HS-5 (cell line): Measurements from ENCODE around the gene SPATA31C1.
"Not testable (repeated sequence)": the region's sequence is repeated elsewhere in the genome, so short reads cannot be mapped to it uniquely, and the experiment has no call there.

ENCODE experiments used
- DNase-seq: peaks from one replicate; pipeline ENCODE4 v3.0.0-alpha.2; 2012; ENCODE audit warnings: low read depth

Gene SPATA31C1

DNA sequence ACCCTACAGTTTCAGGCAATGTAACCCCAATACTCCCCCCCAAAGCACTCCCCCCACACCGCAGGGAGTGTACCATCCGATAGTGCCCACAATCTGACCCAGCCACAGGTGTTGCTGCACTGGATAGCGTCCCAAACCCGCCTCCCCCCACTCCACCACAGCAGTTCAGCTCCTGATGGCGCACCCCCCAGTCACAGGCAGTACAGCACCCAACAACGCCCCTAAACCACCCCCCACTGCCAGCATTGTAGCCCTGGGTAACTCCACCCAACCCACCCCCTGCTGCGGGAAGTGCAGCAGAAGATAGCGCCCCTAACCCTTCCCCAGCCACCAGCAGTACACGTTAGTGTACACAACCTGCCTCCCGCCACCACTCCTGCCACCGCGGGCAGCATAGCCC is 20.6 kb downstream of the SPATA31C1 start:
- not testable (repeated sequence) for DNase-seq

DNA sequence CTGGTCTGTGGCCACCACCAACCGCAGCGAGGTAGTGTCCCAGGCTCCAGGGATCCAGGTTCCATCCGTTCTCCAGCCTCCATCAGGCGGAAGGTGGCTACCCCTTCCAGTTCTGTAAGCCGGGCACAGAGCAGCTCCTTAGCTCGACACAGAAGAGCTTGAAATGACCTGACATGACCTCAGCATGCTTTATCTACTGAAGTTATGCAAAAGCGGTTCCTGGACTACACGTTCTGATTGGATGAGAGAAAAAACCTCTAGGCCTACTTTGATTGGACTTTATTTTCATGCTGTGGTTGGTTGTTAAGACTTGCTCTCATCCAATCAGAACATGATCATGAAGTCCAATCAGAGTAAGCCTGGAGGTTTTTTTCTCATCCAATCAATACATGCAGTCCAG is 21.3 kb downstream of the SPATA31C1 start:
- not testable (repeated sequence) for DNase-seq

DNA sequence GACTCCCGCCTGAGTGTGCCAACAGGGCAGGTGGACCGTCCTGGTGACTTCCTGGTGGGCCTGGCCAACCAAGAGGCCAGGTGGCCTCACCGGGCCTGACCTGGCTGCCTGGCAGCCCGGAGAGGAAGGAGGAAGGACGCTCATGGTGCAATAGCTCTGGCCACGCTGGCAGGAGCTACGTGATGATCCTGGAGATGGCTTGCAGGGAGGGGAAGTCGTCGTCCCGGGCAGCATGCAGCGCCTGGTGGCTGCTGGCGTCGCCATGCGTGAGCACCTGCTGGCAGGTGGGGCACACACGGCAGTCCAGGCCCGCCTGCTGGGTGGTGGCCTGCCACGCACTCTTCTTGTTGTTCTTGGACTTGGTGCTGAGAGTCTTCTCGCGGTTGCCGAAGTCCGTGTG is 26.3 kb downstream of the SPATA31C1 start:
- no peak for DNase-seq

DNA sequence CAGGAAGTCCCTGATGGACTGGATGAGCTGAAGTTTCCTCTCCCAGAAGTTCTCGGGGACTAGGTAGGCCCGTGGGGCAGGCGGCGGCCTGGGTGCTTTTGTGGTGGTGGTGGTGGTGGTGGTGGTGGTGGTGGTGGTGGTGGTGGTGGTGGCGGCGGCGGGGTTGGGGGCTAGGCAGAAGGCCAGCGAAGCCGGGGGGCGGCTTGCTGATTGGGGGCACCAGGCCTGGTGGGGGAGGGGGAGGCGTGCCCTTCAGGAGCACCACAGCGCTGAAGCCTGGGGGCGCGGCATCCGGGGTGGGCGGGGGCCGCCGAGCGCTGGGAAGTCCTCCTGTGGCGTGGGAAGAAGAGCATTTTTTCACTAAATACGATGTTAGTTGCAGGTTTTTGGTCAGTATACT is 26.9 kb downstream of the SPATA31C1 start:
- DNase-seq, result no peak

DNA sequence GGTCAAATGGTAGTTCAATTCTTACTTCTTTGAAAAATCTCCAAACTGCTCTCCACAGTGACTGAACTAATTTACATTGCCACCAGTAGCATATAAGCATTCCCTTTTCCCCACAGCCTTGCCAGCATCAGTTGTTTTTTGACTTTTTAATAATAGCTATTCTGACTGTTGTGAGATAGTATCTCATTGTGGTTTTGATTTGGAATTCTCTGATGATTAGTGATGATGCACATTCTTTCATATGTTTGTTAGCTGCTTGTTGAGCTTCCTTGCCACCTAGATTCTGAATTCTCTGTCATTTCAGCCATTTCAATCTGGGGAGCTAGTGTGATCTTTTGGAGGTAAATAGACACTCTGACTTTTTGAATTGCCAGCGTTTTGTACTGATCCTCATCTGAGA is 32.5 kb downstream of the SPATA31C1 start:
- DNase-seq, result no peak

DNA sequence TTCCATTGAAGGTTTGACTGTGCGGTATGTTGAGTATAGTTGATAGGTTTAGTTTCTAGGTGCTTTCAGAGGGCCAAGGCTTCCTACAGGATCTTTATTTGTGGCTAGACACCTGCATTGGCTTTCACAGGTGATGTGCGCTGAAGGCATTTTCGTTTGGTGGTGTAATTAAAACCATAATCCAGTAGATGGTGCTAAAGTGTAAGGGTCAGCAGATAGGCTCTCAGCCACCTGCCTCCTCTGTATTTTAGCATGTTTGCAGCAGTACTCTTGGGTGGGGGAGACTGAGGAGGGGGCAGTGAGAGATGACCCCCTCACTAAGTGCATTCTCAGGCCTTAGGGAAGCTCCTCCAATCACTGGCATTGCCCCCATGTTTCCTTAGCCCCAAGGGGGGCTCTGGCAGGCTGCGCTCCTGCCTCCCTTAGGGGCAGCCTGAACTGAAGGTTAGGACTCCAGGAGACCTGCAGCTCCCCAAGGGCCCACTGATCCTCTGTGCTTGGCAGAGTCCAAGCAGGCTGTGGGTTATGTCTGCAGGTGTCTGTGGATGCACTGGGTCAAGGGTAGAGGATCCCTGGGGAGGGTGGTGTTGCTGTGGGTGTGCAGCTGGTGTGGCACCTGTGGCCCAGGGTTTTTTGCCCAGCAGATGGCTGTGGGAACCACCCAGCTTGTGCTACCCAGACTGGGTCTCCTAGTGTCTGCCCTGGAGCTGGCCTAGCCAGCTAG is 33.2 kb downstream of the SPATA31C1 start:
- DNase-seq, result no peak

DNA sequence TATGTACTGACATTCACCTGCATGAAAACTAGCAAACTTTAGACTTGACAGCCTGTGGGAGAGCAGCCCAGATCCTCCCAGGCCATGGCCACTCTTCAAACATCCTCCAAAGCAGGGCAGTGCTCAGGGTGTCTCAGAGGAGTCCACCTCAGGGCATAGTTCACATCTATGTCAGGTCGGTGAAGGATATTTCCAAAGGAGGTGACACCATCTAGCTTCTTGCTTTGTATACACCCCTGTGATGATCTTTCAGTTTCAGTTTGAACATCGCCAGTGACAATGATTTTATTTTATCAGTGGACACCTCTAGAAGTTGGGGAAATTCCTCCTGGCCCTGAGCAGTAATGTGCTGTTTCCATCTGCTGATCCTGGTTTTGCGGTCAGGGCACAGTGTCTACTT is 36.5 kb downstream of the SPATA31C1 start:
- no peak for DNase-seq

DNA sequence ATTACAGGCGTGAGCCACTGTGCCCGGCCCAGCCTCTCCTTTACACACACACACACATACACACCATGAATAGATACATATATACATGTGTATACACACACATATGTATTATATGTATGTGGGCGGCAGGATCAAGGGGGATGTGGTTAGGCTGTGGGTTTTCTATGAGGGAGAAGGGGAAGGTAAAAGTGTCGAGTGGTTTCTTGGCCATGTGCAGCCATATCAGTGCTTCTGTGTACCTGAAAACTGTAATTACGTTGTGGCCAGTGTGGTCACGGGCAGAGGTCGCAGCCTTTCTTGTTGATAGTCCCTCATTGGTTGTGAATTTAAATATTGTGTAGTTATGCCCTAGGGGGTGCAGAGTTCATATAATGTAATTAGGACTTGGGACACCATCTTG is 40.1 kb downstream of the SPATA31C1 start:
- DNase-seq, result no peak

DNA sequence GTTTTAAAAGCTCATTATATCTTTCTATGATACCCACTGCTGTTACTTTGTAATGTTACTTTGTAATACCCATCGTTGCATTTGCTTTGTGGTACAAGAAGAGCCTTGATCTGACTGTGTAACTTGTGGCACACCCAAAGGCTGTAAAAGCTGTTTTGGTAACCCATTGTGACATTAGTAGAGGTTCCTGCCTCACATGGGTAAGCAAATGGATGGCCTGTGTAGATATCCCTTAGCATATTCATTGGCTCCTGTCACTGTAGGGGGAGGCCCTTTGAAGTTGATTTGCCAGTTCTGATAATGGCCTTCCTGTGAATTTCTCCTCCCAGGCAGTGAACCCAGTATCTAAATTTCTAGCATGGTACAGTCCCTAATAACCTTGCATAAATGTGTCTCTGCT is 40.8 kb downstream of the SPATA31C1 start:
- DNase-seq, result no peak

DNA sequence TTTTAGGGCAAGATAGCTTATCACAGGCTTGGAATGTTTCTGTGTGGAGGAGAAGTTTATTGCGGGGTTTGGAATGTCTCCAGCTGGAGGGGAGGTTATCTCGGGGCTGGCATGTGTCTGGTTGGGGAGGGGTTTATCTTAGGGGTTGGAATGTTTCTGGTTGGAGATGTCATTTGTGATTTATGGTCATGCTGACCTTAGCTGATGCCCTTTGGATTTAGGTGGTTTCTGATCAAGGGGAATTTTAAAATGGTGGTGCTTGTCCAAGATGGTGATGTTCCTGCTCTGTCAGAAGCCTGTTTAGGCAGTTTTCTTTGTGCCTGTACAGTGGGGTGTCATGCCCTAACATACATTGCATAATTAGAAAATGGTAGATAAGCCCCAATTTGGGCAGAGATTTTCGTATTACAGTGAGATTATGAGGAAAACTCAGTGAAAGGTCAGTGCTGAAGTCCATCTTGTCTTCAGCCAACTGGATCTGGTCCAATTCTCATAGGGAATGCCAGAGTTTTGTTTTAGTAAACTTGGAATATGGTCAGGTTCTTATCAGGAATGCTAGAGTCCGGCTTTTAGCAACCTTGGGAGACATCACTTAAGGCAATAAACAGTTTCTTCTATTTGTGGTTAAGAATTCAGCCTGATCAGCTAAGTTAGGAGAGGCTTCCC is 42.3 kb downstream of the SPATA31C1 start:
- DNase-seq, result no peak

DNA sequence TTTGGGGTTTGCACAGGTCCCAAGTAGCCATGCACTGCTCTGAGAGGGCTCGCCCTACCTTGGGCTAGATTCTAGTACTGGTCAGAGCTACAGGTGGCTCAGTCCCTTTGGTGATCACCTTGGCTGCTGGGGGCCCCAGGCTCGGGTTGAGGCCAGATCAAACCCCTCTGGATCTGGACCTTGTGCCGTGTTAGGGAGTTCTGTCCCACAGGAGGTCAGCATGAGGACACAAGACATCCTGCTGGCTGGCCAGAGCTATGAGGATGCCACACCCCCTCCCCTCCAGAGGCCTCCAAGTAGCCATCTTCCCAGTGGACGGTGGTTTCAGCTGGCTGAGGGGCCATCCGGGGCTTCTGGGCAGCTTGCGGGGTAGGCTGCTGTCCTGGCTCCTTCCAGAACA is 46.0 kb downstream of the SPATA31C1 start:
- DNase-seq, result no peak

DNA sequence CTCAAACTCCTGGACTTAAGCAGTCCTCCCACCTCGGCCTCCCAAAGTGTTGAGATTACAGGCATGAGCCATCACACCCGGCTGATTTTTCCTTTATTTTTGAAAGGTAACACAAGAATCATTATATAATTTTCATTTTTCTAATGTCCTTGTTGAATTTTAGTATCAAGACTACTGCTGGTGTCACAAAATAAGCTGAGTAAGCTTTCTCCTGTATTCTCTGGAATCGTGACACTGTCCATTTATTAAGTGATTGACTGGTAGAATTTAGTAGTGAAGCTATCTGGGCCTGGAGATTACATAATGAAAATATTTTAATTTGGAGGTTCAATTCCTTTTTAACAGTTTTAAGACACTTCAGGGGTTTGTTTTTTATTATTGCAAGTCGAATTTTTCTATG is 47.1 kb downstream of the SPATA31C1 start:
- DNase-seq, result no peak

DNA sequence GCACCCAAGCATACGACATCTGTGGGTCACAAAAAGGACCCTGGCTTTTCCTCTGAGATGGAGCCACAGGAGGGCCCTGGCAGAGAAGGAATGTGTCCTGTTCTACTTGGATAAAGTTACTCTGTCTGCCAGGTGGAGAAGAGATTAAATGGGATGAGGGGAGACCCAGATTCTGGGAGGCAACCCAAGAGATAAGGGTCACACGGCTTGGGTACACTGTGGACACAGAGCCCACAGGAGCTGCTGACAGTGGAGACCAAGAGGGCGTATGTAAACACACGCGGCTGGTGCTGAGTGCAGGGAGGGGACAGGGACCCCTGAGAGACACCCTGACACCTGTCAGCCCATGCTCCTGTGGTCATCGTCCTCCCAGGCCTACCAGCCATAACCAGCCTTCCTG is 50.4 kb downstream of the SPATA31C1 start:
- DNase-seq, result no peak

DNA sequence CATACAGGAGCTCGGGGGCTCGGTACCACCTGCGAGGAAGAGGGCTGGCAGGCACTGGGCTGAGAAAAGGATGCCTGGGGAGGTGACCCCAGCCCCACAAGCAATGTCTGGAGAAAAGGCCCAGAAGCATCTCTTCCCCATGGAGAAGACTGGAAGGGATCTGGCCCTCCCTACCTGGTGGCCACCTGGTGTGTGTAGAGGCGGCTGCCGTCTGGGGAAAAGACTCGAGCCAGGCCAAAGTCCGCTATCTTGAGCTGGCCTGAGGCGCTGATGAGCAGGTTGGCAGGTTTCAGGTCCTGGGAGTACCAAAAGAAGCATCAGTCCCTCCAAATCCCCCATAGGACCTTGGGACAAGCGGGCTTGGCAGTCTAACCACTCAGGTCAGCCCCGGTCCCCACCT is 52.8 kb downstream of the SPATA31C1 start:
- DNase-seq, result no peak

DNA sequence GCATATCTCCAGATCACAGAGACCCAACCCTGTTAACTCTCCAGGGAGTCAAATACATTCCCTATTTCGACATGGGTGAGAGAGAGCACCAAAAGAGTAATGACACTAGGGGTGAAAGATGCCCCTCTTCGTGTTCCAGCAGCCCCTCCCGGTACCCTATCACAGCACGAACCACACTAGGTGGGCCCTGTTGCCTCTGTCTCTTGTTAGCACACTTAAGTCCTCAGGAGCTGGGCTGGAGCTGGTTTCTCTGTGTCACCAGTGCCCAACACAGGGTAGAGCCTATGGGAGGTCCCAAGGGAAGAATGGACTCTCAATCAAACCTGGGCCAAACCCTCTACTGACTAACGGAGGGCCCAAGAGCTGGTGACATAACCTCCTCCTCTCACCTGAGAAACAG is 55.4 kb downstream of the SPATA31C1 start:
- no peak for DNase-seq
